K562 (cell line): ENCODE measurements around the gene FKBP15. TPM values are rescaled to one million over a fixed set of nuclear protein-coding genes. Genes with fewer than 3 reads are reported as not detected.

Experiments
- ATAC-seq: fragments of 200-7000 bp; cut with Tn5 transposase; 3 replicates; pipeline ENCODE4 v1.9.1; 2020; ENCODE audit warnings: moderate library complexity
- BruUV-seq: library from RNA; stranded (reverse); fragments of 400-500 nt; replicated peaks from 2 replicates; lab custom pipeline; 2021; lab: Mats Ljungman, UMichigan
- CTCF ChIA-PET: fragments of 300-600 bp; formaldehyde crosslinking; extraction: SDS; loops from one replicate; lab custom pipeline; 2021; ENCODE audit warnings: low intra/inter-chr PET ratio; lab: Yijun Ruan, JAX
- POLR2A ChIA-PET: fragments of 300-600, 350-650 bp; sonication (Branson Sonifier 250); formaldehyde crosslinking; extraction: SDS; loops from one replicate; lab custom pipeline; 2021; ENCODE audit warnings: antibody characterized with exemption, inconsistent platforms; lab: Yijun Ruan, JAX
- DNase-seq, 4 experiments: peaks; one replicate each; pipeline versions ENCODE4 v3.0.0 to v3.0.0-alpha.2; 2011 to 2018; ENCODE audit warnings: low spot score in 3 of 4, mixed read lengths in 3 of 4; ENCODE audit errors: extremely low read depth in 1 of 4
- FAIRE-seq: peaks from 2 replicates; lab custom pipeline; 2011; peaks lifted over from hg19 to GRCh38; lab: Jason Lieb, UNC
- H2AFZ ChIP-seq: 2 replicates; pipeline ENCODE4 v1.6.0; 2011; ENCODE audit warnings: low read depth, low read length, control low read depth, inconsistent platforms
- H3K27ac ChIP-seq: fragments of 200-600 bp; 3 replicates; pipeline ENCODE4 v1.8.0; 2011; ENCODE audit warnings: low read depth, mild to moderate bottlenecking, control low read depth, inconsistent platforms, low read length, moderate library complexity, mixed read lengths; ENCODE audit errors: extremely low read depth
- H3K27me3 ChIP-seq, 2 experiments: fragments of 300-600 bp in 1 of 2; 2 replicates in 1 of 2; 3 replicates in 1 of 2; pipeline versions ENCODE4 v1.6.0 to v1.8.0; 2011; ENCODE audit warnings: inconsistent platforms in 2 of 2, low read length in 2 of 2, mild to moderate bottlenecking in 1 of 2, mixed read lengths in 1 of 2, moderate library complexity in 1 of 2; ENCODE audit not compliant: control insufficient read depth in 2 of 2, insufficient read depth in 2 of 2
- H3K36me3 ChIP-seq: fragments of 300-600 bp; 3 replicates; pipeline ENCODE4 v1.8.0; 2011; ENCODE audit warnings: mild to moderate bottlenecking, low read length, inconsistent platforms; ENCODE audit not compliant: control insufficient read depth, insufficient read depth
- H3K4me1 ChIP-seq, 2 experiments: fragments of 200-600 bp in 1 of 2; replicated peaks in 1 of 2; 2 replicates in 1 of 2; 3 replicates in 1 of 2; pipeline versions ENCODE4 v1.5.1 to v1.8.0; 2011; ENCODE audit warnings: inconsistent platforms in 2 of 2, low read length in 2 of 2, mild to moderate bottlenecking in 1 of 2, mixed read lengths in 1 of 2, moderate library complexity in 1 of 2; ENCODE audit not compliant: control insufficient read depth in 2 of 2, insufficient read depth in 2 of 2
- H3K4me2 ChIP-seq: 2 replicates; pipeline ENCODE4 v1.6.1; 2011; ENCODE audit warnings: low read length, control low read depth, inconsistent platforms, mixed read lengths; ENCODE audit not compliant: insufficient read depth
- H3K4me3 ChIP-seq: fragments of 200-600 bp; sonication (generic), shearing (Covaris generic); 2 replicates; pipeline ENCODE4 v1.5.1; 2016; ENCODE audit warnings: control low read depth, inconsistent platforms
- H3K79me2 ChIP-seq: fragments of 200-600 bp; 3 replicates; pipeline ENCODE4 v1.8.0; 2011; ENCODE audit warnings: low read length, inconsistent platforms; ENCODE audit not compliant: control insufficient read depth, insufficient read depth
- H3K9ac ChIP-seq, 2 experiments: 2 replicates each; pipeline versions ENCODE4 v1.6.0 to v1.6.1; 2011; ENCODE audit warnings: low read depth in 2 of 2, low read length in 2 of 2, control low read depth in 1 of 2, inconsistent platforms in 1 of 2, mild to moderate bottlenecking in 1 of 2, mixed read lengths in 1 of 2; ENCODE audit not compliant: insufficient read depth in 1 of 2
- H3K9me1 ChIP-seq: one replicate; pipeline ENCODE4 v1.6.0; 2011; ENCODE audit warnings: inconsistent platforms, mild to moderate bottlenecking, low read length, moderate library complexity; ENCODE audit not compliant: control insufficient read depth, insufficient read depth
- H3K9me3 ChIP-seq: replicated peaks from 2 replicates; pipeline ENCODE4 v1.5.1; 2011; ENCODE audit warnings: low read depth, low read length, inconsistent platforms; ENCODE audit not compliant: control insufficient read depth, insufficient read depth
- H4K20me1 ChIP-seq: replicated peaks from 2 replicates; pipeline ENCODE4 v1.6.1; 2011; ENCODE audit warnings: low read length, inconsistent platforms, mixed read lengths; ENCODE audit not compliant: control insufficient read depth, insufficient read depth
- CREB1 ChIP-seq, 2 experiments: sonication (generic) in 1 of 2; formaldehyde crosslinking in 1 of 2; IDR thresholded peaks; 2 replicates each; pipeline versions ENCODE4 v1.6.1 to v1.8.0; 2012 to 2022; ENCODE audit warnings: inconsistent platforms in 1 of 2, mild to moderate bottlenecking in 1 of 2, missing genetic modification reagents in 1 of 2, moderate library complexity in 1 of 2
- ETS2 ChIP-seq: IDR thresholded peaks from 2 replicates; pipeline ENCODE4 v1.6.1; 2016; ENCODE audit warnings: borderline replicate concordance, missing genetic modification characterization, mild to moderate bottlenecking, moderate library complexity, missing compliant biosample characterization; ENCODE audit not compliant: poor library complexity, severe bottlenecking
- ILK ChIP-seq: fragments of 450-650 bp; IDR thresholded peaks from 2 replicates; pipeline ENCODE4 v1.6.1; 2016; ENCODE audit warnings: missing genetic modification characterization, low read depth, mild to moderate bottlenecking, missing compliant biosample characterization, moderate library complexity, borderline replicate concordance
- NUFIP1 ChIP-seq: fragments of 450-650 bp; IDR thresholded peaks from 2 replicates; pipeline ENCODE4 v1.6.1; 2018; ENCODE audit not compliant: partially characterized antibody
- SAP30 ChIP-seq: fragments of 200-600 bp; sonication (generic); IDR thresholded peaks from 2 replicates; pipeline ENCODE4 v1.6.1; 2012; ENCODE audit warnings: borderline replicate concordance, low read depth, mild to moderate bottlenecking, moderate library complexity, low read length, control low read depth, inconsistent platforms; ENCODE audit not compliant: insufficient read depth, poor library complexity, severe bottlenecking
- ZNF57 ChIP-seq: fragments of 450-650 bp; formaldehyde crosslinking; IDR thresholded peaks from 2 replicates; pipeline ENCODE4 v1.4.0; 2020; ENCODE audit warnings: mild to moderate bottlenecking, moderate library complexity
- WGBS: fragments of 100-300 bp; shearing (Covaris generic); methylation state at CpG from one replicate; pipeline ENCODE4 v1.1.6; 2016; ENCODE audit warnings: low coverage, mixed read lengths; ENCODE audit not compliant: insufficient coverage; ENCODE audit errors: missing lambda C conversion rate; 5-methylcytosine and 5-hydroxymethylcytosine counted together
- in situ Hi-C: fragments of 300-500 bp; cut with MboI; formaldehyde crosslinking; loops from 4 replicates; pipeline ENCODE4 v1.15.0; 2018; ENCODE audit warnings: inconsistent platforms, mixed read lengths
- intact Hi-C: fragments of 100-400 bp; cut with micrococcal nuclease; formaldehyde crosslinking; loops from 2 replicates; pipeline ENCODE4 v1.14.2; 2022
- polyA plus RNA-seq, 8 experiments: library from polyadenylated mRNA; depleted of rRNA in 4 of 8; stranded (reverse) in 5 of 8; unstranded in 3 of 8; fragments of >200 nt; fragmentation: Nextera tagmentation in 2 of 8; fragmentation: Illumina TruSeq in 1 of 8; extraction: Ambion mirVana in 2 of 8; extraction: Trizol in 1 of 8; gene quantifications; 2 replicates each; pipeline versions ENCODE4 v1.2.1 to v1.2.3, GENCODE V29; 2011 to 2014; ENCODE audit warnings: inconsistent platforms in 1 of 8, missing spikeins in 1 of 8
- total RNA-seq, 7 experiments: library from RNA; depleted of rRNA in 6 of 7; stranded (reverse); fragments of >200 nt in 6 of 7; fragmentation: Illumina TruSeq in 2 of 7; extraction: Trizol in 2 of 7; gene quantifications; 2 replicates each; pipeline versions ENCODE4 v1.2.1 to v1.2.3, GENCODE V29; 2011 to 2021; ENCODE audit warnings: low replicate concordance in 1 of 7
- TF ChIP-seq, protein P1 (sequence below): fragments of 250-450 bp; sonication (Bioruptor Pico); IDR thresholded peaks from 2 replicates; pipeline ENCODE4 v1.5.0; 2021; ENCODE audit warnings: mild to moderate bottlenecking, borderline replicate concordance
- TF ChIP-seq, protein P2 (sequence below): fragments of 250-450 bp; sonication (Bioruptor Pico); IDR thresholded peaks from 2 replicates; pipeline ENCODE4 v1.9.0; 2021; ENCODE audit warnings: mild to moderate bottlenecking, inconsistent platforms
- TF ChIP-seq, protein P3 (sequence below): fragments of 450-650 bp; formaldehyde crosslinking; IDR thresholded peaks from 2 replicates; pipeline ENCODE4 v1.4.0; 2022; ENCODE audit warnings: missing genetic modification characterization
- TF ChIP-seq, protein P4 (sequence below): fragments of 450-650 bp; IDR thresholded peaks from one replicate; pipeline ENCODE4 v1.6.1; 2018; ENCODE audit warnings: mild to moderate bottlenecking, moderate library complexity; ENCODE audit not compliant: partially characterized antibody

The FKBP15 gene
- total and polyA plus RNA-seq, 9 of the 15 experiments (the other 6 are each of a cell fraction or from before 2014, with no cell fraction given) = 8.7 to 38.0 (median 18.9) TPM

DNA sequence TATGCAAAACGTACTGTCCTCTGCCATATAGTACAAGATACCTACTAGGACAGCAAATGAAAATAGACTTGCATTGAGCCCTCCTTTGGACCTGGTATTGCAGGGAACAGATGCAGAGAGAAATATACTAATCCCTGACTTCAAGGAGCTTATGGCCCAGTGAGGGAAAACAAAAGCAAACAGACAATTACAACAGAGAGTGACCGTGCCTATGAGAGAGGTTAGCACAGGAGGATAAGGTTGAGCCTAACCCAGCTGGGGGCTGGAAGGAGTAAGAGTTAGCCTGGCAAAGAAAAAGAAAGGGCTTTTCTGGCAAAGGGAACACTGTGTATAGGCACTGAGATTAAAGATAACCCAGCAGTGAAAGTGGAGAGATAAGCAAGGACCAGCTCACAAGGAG, 48.8 kb upstream of the FKBP15 start:
- Histone ChIP-seq H4K20me1 (no peaks in the 10 kb centered on the region), H3K4me1 (peaks cover 0 to 4% of the 10 kb centered on the region in 2 experiments; a peak in 1 of 5 replicates), H3K9me1 (no peaks in the 10 kb centered on the region), H3K27me3 (no peaks in the 10 kb centered on the region), H3K36me3 (peaks cover 52% of the 10 kb centered on the region), H3K79me2 (peaks cover 13% of the 10 kb centered on the region), H3K9ac (no peak overlapping the region), H3K27ac (no peak overlapping the region), H3K4me2 (no peak overlapping the region), H2AFZ (no peak overlapping the region), H3K9me3 (no peaks in the 10 kb centered on the region), H3K4me3 (no peak overlapping the region)
- no peak for TF ChIP-seq SAP30
- no peak for TF ChIP-seq ZNF57 (CRISPR knock-in tag)
- TF ChIP-seq, protein P1, sequence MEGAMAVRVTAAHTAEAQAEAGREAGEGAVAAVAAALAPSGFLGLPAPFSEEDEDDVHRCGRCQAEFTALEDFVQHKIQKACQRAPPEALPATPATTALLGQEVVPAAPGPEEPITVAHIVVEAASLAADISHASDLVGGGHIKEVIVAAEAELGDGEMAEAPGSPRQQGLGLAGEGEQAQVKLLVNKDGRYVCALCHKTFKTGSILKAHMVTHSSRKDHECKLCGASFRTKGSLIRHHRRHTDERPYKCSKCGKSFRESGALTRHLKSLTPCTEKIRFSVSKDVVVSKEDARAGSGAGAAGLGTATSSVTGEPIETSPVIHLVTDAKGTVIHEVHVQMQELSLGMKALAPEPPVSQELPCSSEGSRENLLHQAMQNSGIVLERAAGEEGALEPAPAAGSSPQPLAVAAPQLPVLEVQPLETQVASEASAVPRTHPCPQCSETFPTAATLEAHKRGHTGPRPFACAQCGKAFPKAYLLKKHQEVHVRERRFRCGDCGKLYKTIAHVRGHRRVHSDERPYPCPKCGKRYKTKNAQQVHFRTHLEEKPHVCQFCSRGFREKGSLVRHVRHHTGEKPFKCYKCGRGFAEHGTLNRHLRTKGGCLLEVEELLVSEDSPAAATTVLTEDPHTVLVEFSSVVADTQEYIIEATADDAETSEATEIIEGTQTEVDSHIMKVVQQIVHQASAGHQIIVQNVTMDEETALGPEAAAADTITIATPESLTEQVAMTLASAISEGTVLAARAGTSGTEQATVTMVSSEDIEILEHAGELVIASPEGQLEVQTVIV (CRISPR knock-in tag) = no peak
- TF ChIP-seq NUFIP1 = no peak
- TF ChIP-seq, protein P2, sequence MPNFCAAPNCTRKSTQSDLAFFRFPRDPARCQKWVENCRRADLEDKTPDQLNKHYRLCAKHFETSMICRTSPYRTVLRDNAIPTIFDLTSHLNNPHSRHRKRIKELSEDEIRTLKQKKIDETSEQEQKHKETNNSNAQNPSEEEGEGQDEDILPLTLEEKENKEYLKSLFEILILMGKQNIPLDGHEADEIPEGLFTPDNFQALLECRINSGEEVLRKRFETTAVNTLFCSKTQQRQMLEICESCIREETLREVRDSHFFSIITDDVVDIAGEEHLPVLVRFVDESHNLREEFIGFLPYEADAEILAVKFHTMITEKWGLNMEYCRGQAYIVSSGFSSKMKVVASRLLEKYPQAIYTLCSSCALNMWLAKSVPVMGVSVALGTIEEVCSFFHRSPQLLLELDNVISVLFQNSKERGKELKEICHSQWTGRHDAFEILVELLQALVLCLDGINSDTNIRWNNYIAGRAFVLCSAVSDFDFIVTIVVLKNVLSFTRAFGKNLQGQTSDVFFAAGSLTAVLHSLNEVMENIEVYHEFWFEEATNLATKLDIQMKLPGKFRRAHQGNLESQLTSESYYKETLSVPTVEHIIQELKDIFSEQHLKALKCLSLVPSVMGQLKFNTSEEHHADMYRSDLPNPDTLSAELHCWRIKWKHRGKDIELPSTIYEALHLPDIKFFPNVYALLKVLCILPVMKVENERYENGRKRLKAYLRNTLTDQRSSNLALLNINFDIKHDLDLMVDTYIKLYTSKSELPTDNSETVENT (CRISPR knock-in tag) = no peak
- no peak for TF ChIP-seq ETS2
- TF ChIP-seq ILK (tag) = no peak
- TF ChIP-seq, protein P3, sequence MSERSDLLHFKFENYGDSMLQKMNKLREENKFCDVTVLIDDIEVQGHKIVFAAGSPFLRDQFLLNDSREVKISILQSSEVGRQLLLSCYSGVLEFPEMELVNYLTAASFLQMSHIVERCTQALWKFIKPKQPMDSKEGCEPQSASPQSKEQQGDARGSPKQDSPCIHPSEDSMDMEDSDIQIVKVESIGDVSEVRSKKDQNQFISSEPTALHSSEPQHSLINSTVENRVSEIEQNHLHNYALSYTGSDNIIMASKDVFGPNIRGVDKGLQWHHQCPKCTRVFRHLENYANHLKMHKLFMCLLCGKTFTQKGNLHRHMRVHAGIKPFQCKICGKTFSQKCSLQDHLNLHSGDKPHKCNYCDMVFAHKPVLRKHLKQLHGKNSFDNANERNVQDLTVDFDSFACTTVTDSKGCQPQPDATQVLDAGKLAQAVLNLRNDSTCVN = no peak
- TF ChIP-seq CREB1 (IDR thresholded peaks at IDR 0.05) = no peak
- no peak for TF ChIP-seq CREB1 (CRISPR knock-in tag; IDR thresholded peaks at IDR 0.05)
- TF ChIP-seq, protein P4, sequence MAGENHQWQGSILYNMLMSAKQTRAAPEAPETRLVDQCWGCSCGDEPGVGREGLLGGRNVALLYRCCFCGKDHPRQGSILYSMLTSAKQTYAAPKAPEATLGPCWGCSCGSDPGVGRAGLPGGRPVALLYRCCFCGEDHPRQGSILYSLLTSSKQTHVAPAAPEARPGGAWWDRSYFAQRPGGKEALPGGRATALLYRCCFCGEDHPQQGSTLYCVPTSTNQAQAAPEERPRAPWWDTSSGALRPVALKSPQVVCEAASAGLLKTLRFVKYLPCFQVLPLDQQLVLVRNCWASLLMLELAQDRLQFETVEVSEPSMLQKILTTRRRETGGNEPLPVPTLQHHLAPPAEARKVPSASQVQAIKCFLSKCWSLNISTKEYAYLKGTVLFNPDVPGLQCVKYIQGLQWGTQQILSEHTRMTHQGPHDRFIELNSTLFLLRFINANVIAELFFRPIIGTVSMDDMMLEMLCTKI = no peak
- CTCF ChIA-PET = no interaction called here
- no peak for DNase-seq
- POLR2A ChIA-PET = interaction anchor here (1.4 to 1.5 kb wide), 2 partner anchors 8 to 140 kb away, joined by 3 to 5 read pairs; partner anchors contain the start of genes C9orf43 and POLE3
- no peak for FAIRE-seq
- in situ Hi-C loops (loop anchor here (5.0 kb wide), 2 partner anchors 322 to 387 kb away; no protein-coding TSS in a partner anchor), intact Hi-C loops (loop anchor here (10.0 kb wide), 2 partner anchors 135 to 345 kb away; partner anchors contain the start of gene ALAD)
- no TSS peak for BruUV-seq
- no peak for ATAC-seq
- WGBS = 77% methylated on average over 2 of the region's 2 CpGs
